ENCODE results near the gene TMEM63A. TPM values are rescaled to one million over a fixed set of nuclear protein-coding genes. Genes with fewer than 3 reads are reported as not detected.

TMEM63A gene
- total and polyA plus RNA-seq, 2 of the 13 experiments (the other 11 are each of a cell fraction or from before 2014, with no cell fraction given): 23.9 to 53.3 TPM

GRCh38 chr1:225923692-225924555, 41.7 kb upstream of the TMEM63A start, which contains the start of gene PYCR2 (continued):
- TF ChIP-seq HNF1B (CRISPR knock-in tag; IDR thresholded peaks at IDR 0.05) (peak; percentile 83; the same call in 1 of the 2 replicates), ZNF501 (CRISPR knock-in tag; IDR thresholded peaks at IDR 0.05) (peak; percentile 95), ZKSCAN1 (IDR thresholded peaks at IDR 0.05; ENCODE audit: low read length) (no peak), ZSCAN25 (CRISPR knock-in tag; IDR thresholded peaks at IDR 0.05) (no peak; the same call in 1 of the 2 replicates), HOMEZ (CRISPR knock-in tag; IDR thresholded peaks at IDR 0.05; ENCODE audit: low read depth) (no peak), IKZF4 (CRISPR knock-in tag; IDR thresholded peaks at IDR 0.05; ENCODE audit: borderline replicate concordance, low read depth, not compliant biosample characterization) (no peak), IRX3 (CRISPR knock-in tag; IDR thresholded peaks at IDR 0.05; ENCODE audit: borderline replicate concordance, low read depth) (no peak), ZNF83 (CRISPR knock-in tag; IDR thresholded peaks at IDR 0.05; ENCODE audit: borderline replicate concordance) (0 out of 2 replicates have a peak, but pooled peaks have one; percentile 44), EZH2 (conservative IDR thresholded peaks at IDR 0.05; ENCODE audit: low read depth, low read length) (no peak), TFDP1 (CRISPR knock-in tag; IDR thresholded peaks at IDR 0.05; ENCODE audit: borderline replicate concordance) (peak; percentile 80), MAZ (IDR thresholded peaks at IDR 0.05; ENCODE audit: borderline replicate concordance, low read depth, low read length) (no peak), MAZ (CRISPR knock-in tag; IDR thresholded peaks at IDR 0.05; ENCODE audit: low read depth) (peak; percentile 94), GABPA (IDR thresholded peaks at IDR 0.05; ENCODE audit: low read depth, low read length) (peak; percentile 84), GABPA (CRISPR knock-in tag; IDR thresholded peaks at IDR 0.05; ENCODE audit: low read depth) (peak; percentile 87), NBN (conservative IDR thresholded peaks at IDR 0.05) (no peak), SRF (IDR thresholded peaks at IDR 0.05; ENCODE audit: low read depth, low read length) (no peak), GFI1 (CRISPR knock-in tag; IDR thresholded peaks at IDR 0.05; ENCODE audit: borderline replicate concordance) (no peak)
- TF ChIP-seq, protein P1, sequence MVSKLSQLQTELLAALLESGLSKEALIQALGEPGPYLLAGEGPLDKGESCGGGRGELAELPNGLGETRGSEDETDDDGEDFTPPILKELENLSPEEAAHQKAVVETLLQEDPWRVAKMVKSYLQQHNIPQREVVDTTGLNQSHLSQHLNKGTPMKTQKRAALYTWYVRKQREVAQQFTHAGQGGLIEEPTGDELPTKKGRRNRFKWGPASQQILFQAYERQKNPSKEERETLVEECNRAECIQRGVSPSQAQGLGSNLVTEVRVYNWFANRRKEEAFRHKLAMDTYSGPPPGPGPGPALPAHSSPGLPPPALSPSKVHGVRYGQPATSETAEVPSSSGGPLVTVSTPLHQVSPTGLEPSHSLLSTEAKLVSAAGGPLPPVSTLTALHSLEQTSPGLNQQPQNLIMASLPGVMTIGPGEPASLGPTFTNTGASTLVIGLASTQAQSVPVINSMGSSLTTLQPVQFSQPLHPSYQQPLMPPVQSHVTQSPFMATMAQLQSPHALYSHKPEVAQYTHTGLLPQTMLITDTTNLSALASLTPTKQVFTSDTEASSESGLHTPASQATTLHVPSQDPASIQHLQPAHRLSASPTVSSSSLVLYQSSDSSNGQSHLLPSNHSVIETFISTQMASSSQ (IDR thresholded peaks at IDR 0.05; ENCODE audit: low read depth): no peak
- TF ChIP-seq, protein P1 (CRISPR knock-in tag; IDR thresholded peaks at IDR 0.05; ENCODE audit: borderline replicate concordance): peak; percentile 54; the same call in 1 of the 2 replicates

Measured in HepG2 (cell line).